D721Med (cell line): Measurements from ENCODE around the gene CC2D1B.

ENCODE experiments used
- DNase-seq: peaks from one replicate; pipeline ENCODE4 v3.0.0; 2011; ENCODE audit warnings: low spot score; ENCODE audit not compliant: insufficient read length
- FAIRE-seq: peaks from 2 replicates; lab custom pipeline; 2011; peaks lifted over from hg19 to GRCh38; lab: Jason Lieb, UNC
- TF ChIP-seq, protein P1 (sequence below): IDR thresholded peaks from 2 replicates; pipeline ENCODE4 v1.5.1; 2012; ENCODE audit warnings: mild to moderate bottlenecking, control low read depth; ENCODE audit not compliant: insufficient read depth; ENCODE audit errors: missing control alignments

Gene CC2D1B

DNA sequence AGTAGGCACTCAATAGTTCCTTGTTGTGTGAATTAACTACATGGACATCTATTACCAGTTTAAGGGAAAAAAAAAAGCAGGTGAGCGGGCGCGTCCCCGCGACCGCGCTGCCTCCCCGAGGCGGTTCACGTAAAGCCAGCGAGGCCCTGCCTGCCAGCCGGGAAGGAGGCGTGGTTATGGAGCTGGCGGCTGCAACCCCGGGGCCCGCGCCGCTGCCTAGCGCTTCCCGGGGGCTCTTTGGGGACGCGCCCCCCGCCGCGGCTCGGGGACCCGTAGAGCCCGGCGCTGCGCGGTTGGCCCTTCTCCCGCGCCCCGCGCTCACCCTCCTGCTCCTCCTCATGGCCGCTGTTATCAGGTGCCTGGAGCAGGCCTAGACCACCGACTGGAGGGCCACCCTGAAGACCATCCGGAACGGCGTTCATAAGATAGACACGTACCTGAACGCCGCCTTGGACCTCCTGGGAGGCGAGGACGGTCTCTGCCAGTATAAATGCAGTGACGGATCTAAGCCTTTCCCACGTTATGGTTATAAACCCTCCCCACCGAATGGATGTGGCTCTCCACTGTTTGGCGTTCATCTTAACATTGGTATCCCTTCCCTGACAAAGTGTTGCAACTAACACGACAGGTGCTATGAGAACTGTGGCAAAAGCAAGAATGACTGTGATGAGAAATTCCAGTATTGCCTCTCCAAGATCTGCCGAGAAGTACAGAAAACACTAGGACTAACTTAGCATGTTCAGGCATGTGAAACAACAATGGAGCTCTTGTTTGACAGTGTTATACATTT, 2.6 kb upstream of the CC2D1B start:
- no peak for DNase-seq
- TF ChIP-seq, protein P1, sequence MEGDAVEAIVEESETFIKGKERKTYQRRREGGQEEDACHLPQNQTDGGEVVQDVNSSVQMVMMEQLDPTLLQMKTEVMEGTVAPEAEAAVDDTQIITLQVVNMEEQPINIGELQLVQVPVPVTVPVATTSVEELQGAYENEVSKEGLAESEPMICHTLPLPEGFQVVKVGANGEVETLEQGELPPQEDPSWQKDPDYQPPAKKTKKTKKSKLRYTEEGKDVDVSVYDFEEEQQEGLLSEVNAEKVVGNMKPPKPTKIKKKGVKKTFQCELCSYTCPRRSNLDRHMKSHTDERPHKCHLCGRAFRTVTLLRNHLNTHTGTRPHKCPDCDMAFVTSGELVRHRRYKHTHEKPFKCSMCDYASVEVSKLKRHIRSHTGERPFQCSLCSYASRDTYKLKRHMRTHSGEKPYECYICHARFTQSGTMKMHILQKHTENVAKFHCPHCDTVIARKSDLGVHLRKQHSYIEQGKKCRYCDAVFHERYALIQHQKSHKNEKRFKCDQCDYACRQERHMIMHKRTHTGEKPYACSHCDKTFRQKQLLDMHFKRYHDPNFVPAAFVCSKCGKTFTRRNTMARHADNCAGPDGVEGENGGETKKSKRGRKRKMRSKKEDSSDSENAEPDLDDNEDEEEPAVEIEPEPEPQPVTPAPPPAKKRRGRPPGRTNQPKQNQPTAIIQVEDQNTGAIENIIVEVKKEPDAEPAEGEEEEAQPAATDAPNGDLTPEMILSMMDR, result no peak
- FAIRE-seq, result peak; percentile 56

DNA sequence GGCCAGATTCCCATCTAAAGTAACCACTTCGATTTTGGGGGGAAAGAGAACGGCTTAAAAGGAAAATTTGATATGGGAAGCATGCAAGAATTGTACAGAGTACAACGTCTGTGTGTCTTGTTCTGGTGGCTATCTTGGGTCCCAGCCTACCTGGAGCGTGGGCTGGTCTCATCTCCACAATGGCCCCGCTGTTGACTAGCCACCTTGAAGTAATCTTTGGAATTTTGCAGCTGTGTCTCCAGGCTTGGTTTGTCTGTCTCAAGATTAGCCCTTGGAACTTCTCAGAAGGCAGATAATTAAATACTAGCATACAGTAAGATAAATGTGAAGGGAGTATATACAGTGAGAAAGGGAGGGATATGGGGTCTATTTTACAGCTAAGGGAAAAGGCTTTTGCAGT, 1.3 kb upstream of the CC2D1B start:
- FAIRE-seq (no peak), DNase-seq (no peak)
- TF ChIP-seq, protein P1, result no peak

DNA sequence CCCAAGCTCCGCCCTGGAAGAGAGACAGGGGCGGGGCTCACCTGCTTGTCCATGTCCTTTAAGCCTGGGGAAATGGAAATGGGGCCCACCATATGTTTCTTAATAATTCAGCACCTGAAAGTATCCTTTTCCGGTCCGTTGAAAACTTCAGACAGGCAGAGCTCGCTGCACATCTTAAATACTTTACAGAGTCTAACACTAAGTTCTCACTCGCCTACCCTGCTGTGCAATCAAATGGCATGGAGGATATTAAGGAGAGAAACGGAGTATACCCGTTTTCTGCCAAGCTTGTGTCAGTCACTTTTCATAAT, 467 bp upstream of the CC2D1B start:
- no peak for FAIRE-seq
- no peak for DNase-seq
- TF ChIP-seq, protein P1, result no peak

DNA sequence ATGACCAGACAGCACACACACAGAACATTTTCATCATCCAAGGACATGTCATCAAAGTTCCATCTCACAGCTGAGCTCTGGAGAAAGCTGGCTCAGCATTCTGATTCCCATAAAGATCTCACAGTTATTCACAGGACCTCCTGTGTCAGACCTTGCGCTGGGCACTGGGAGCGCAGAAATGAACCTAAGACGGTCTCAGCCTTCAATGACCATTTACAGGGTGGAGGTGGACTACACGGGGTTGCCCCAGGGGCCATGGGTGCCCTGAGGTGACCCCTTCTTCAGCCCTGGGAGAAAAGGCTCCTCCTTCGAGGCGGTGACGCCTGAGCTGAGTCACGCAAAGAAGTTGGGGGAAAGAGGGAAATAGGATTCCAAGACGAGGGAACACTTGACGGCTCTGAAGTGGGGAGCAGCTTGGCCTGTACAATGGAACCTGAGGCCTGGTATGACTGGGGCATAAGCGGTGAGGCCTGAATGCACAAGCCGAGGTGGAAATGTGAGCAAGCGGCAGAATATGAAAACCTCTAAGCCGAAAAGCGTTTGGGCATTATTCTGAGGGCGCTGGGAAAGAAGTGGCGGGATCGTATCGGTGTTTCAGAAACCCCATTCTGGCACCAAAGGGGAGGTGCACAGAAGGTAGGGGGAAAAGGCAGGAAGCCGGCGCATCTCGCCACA, 797 bp downstream of the CC2D1B start:
- FAIRE-seq (no peak), DNase-seq (no peak)
- TF ChIP-seq, protein P1, result no peak

DNA sequence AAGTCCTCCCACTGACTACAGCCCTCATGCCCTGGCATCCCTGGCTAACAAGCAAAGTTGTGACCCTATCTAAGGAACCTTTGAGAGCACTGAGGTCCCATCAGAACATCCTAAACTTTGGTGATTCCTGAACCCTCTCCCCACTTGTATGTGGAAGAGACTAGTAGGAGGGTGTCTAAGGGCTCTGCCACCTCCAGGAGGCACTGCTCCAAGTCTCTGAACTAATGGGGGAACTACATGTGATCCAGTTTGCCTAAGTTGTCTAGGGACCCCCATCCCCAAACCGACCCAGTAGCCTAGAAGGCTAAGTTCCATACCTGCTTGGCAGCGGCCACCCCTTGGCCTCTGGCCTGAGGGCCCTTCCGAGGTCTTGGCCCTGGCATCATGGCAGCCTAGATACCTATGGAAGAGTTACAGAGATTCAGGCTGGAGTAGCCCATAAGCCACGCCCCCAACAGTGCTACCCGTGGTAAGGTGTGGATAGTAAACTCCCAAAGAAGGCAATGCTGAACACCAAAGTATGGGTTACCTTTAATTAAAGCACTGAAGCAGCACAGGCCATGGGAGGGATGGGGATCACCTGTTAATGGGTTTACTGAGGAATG, 1.7 kb downstream of the CC2D1B start:
- FAIRE-seq, result no peak
- no peak for DNase-seq
- TF ChIP-seq, protein P1, result no peak

DNA sequence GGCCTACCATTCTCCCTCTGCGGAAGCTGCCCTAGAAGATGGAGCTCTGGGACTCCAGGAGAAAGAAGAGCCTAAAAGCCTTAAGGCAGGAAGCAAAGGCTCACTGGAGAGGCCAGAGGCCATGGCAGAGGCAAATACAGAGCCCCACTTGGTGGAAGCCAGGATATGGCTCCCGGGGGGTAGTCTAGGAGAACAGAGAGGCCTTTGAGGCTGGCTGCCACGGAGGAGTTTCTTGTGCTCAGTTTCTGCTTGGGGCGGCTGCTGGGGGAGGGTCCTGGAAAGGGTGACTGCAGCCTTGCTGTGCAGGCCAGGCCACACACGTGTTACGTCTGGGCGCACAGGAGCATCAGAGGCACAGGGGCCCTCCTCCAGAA, 5.4 kb downstream of the CC2D1B start:
- FAIRE-seq, result no peak
- DNase-seq, result no peak
- TF ChIP-seq, protein P1, result no peak
